Erythroblast (primary cell): Measurements from ENCODE around the gene MGAT5B.

Experiments
- GATA1 ChIP-seq: IDR thresholded peaks from 2 replicates; pipeline ENCODE4 v1.6.1; 2011; ENCODE audit warnings: low read depth, mild to moderate bottlenecking, control low read depth, low read length, moderate library complexity
- POLR2A ChIP-seq: IDR thresholded peaks from 2 replicates; pipeline ENCODE4 v1.6.1; 2011; ENCODE audit warnings: mild to moderate bottlenecking, low read length

- TF ChIP-seq POLR2A (no peak), GATA1 (no peak)
These were observed 15.7 kb downstream of the MGAT5B start for GRCh38 chr17:76883744-76884525.
